Measurements from ENCODE around the gene PRRC2B.

Gene PRRC2B

GRCh38 chr9:131516930-131517329, 123.0 kb downstream of the PRRC2B start:
- no peak for DNase-seq (ENCODE audit: low read depth in 2 of 2)

DNA sequence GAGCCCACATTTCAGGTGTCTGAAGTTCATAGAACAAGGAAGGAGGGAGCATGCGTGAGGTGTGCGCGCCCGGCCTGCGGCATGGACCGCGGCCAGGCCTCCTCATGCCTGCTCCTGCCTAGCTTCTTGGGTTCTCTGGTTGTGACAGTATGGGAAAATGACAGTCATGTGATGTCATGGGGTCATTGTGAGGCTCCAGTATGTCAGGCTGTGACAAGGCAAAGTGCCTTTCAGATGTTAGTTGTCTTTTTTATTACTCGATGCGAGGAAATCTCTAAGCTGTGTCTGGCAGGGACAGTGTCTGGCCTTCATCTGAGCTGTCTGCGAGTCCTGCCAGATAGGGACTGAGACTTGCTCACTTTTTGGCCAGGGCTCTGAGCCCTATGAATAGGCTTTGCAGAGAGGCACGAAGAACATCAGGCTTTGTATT, 123.9 kb downstream of the PRRC2B start:
- no peak for DNase-seq (ENCODE audit: low read depth in 2 of 2)

GRCh38 chr9:131518553-131518952, 124.7 kb downstream of the PRRC2B start:
- no peak for DNase-seq (ENCODE audit: low read depth in 2 of 2)

GRCh38 chr9:131520503-131520902, 126.6 kb downstream of the PRRC2B start:
- DNase-seq (ENCODE audit: low read depth in 2 of 2), result no peak

DNA sequence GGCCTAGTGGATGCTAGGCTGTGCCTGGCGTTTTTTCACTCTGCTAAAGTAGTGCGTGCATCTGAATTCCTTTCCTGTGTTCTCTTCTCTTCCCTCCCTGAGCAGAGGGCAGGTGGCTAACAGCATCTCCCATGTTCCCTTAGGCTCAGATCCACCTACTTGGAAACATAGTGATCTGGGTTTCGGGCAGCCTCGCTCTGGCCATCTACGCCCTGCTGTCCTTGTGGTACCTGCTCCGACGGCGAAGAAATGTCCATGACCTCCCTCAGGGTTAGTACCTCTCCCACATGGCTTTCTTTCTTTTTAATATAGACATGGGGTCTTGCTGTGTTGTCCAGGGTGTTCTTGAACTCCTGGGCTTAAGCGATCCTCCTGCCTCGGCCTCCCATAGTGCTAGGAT, 127.3 kb downstream of the PRRC2B start:
- DNase-seq (ENCODE audit: low read depth in 2 of 2), result no peak

GRCh38 chr9:131521822-131522221, 127.9 kb downstream of the PRRC2B start:
- no peak for DNase-seq (ENCODE audit: low read depth in 2 of 2)

- no peak for DNase-seq (ENCODE audit: low read depth in 2 of 2)
Observed at GRCh38 chr9:131522257-131523085, 128.6 kb downstream of the PRRC2B start.

DNA sequence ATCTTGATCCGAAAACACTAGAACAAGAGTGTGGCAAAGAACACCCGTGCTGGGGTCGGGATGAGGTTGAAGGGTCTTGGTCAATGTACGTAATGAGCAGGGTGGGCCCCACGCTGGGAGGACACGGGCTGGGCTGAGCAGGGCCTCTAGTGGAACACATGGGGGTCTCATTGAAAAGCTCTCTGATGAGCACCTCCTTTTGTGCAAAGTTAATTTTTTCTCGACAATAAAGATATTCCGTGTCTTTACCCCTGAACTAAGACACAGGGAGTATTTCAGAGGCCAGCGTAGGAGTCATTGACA, 129.2 kb downstream of the PRRC2B start:
- DNase-seq (ENCODE audit: low read depth in 2 of 2), result no peak

GRCh38 chr9:131523451-131524435, 129.9 kb downstream of the PRRC2B start:
- no peak for DNase-seq (ENCODE audit: low read depth in 2 of 2)

DNA sequence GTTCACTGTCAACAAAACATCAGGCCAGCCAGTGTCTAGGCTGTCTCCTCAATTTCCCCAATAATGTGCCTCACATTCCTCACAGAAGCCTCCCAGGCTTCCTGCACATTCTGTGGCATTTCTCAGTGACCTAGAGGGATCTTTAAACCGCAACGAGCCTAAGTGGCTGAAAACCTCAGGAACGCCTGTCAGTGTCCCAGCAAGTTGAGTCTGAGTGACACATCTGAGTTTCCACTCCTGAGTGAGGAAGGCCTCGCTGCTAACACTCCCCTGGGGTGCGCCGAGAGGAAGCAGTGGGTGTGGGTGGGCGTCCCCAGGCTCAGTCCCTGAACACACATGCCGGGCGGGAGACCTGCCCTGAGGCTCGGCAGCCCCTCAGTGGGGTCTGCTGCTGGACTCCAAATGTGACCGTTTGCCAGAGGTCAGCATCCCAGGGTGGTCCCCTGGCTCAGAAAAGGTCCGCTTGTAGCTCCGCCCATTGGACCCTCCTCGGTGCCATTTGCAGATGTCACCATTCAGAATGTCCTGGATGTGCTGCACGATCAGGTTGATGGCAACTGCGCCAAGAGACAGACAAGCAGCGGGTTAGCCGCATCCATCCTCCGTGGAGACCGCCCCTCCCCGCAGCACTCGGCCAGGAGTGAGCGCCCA, 130.9 kb downstream of the PRRC2B start:
- no peak for DNase-seq (ENCODE audit: low read depth in 2 of 2)

DNA sequence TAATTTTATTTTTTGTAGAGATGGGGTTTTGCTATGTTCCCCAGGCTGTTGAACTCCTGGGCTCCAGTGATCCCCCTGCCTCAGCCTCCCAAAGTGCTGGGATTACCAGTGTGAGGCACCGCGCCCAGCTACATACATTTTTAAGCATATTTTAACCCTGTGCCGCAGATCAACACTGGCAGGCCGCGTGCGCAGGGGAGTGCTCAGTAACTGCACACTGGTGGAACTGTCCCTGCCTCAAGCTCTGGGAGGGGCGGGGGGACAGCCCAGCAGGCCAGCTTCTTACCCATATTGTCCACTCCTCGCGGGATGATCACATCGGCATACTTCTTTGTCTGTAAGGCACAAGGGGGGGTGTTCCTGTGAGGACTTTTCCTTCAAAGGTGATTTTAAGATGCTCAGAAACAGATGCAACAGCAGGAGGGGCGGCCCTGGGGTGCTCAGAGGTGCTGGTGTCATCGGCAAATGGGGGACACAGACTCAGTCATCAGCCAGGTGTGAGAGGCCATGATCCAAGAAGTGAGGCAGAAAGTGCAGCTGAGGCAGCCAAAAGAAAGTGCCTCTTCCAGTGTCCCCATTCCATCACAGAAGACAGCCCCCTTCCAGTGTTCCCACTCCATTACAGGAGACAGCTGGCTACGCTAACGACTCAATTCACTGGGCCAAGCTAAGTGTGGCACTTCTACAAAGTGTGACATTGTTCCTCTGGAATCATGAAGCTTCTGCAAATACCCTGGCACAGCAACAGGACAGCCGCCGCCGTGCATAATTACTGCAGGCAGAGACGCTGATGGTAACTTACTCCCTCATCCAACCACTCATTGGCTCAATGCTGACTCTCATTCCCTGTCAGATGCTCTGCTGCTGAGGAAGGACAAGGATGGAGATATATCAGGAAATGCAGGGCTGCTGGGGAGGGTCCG, 132.0 kb downstream of the PRRC2B start:
- no peak for DNase-seq (ENCODE audit: low read depth in 2 of 2)

DNA sequence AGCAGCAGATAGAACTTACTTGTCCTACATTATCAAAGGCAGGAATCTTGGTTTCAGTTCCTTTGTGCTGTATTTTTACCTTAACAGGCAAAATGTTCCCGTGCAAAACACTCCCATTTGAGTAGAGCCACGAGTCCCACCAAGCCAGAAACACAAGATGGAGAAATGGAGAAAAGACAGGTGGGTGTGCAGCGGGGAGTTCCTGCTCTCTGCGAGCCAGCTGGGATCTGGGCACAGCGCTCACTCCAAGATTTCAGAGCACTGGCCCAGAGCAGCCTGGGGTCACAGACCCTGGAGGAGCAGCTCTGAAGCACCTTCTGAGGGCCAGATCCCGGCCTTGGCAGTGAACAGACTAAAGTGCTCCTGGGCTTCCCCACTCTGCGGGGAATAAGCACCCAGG, 134.3 kb downstream of the PRRC2B start:
- no peak for DNase-seq (ENCODE audit: low read depth in 2 of 2)

DNA sequence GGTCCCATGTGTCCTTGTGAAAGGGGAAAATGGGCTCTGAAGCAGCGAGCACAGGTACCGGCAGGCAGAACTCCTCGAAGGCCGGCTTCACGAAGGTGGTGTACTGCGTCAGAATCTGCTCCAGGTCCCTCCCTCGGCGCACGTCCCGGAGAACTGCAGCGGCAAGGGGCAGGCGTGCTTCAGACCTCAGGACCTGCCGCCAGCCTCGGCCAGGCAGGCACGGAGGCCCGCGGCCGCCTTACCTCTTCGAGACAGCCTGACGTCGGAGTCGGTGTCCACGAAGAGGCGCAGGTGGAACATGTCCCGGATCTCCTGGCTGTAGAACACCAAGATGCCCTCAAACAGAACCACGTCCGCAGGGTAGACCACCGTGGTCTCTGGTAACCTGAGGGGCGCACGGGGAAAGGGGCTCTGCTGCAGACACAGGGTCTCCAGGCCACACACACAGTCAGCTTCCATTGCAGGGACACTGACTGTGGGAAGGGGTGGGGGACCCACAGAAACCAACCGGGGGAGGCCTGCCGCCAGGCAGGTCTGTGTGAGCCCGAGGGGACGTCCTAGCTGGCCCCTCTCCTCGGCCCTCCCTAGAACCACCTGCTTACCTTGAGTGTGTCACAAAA, 135.1 kb downstream of the PRRC2B start:
- DNase-seq (ENCODE audit: low read depth in 2 of 2), result no peak

DNA sequence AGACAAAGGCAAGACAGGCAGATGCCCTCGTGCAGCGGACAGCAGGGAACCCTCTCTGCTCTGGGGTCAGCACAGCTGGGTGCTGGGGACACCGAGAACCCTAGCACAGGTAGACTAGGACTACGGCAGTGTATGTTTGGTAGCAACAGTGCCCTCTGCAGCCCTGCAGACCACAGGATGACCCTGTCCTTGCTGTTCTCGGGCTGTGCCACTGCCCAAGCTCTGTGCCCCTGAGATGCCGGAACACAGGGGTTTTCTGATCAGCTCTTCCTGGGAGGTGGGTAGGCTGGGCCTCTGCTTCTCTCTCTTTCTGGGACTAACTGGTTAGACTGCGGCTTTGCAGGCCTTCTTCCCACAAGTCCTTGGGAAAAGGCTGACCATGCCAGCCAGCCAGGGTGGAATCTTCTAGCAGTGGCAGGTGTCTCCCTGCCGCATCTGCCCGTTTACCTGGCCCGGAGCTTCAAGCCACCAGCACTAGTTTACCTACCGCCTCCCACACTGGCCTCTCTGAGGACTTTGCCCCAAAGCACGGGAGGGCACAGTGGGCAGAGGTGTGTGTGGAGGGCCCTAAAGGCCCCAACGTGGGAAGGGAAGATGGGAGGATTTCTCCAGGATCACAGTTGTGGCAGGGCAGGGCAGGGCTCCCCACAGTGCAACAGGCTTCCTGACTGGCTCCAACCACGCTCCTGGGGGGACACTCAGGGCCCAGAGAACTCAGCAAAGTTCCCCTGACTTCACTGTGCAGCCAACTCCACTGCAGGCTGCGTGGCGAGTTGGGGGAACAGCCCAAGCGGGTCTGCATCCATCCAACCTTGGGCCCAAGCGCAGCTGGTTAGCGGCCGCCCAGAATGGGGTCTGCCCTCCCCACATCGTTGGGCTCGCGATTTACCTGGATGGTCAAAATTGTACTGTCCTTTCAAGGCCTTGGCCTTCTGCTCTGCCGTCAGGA, 136.0 kb downstream of the PRRC2B start:
- DNase-seq (ENCODE audit: low read depth in 2 of 2), result no peak

- DNase-seq (ENCODE audit: low read depth in 2 of 2), result no peak
Observed at GRCh38 chr9:131530546-131530919, 136.6 kb downstream of the PRRC2B start.

- peak; percentile 62 to 65 for DNase-seq (ENCODE audit: low read depth in 2 of 2)
Observed at GRCh38 chr9:131530920-131531832, 137.3 kb downstream of the PRRC2B start, which contains the start of gene UCK1. Gene UCK1, minus strand, starts transcription at chr9:131531263. Its CDS starts 89 bp downstream, at chr9:131531174.

DNA sequence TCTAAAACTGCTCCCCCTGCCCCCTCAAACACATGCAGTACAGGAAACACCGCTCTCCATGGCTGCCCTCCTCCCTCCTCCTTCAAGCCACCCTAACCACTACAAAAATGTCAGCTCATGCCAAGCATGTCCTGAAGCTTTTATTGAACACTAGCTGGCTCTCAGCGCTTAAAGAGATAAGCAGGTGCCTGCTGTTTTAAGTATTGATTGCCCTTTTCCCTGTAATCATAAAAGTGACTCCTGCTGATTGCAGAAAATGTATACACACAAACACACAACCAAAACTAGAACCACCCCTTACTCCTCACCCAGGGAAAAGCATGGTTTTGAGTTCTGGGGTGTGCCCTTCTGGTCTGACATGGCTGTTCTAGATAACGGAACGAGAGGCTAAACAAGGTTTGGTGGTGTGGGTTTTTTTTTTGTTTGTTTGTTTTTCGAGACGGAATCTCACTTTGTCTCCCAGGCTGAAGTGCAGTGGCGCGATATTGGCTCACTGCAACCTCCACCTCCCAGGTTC, 140.9 kb downstream of the PRRC2B start:
- DNase-seq (ENCODE audit: low read depth in 2 of 2), result no peak

DNA sequence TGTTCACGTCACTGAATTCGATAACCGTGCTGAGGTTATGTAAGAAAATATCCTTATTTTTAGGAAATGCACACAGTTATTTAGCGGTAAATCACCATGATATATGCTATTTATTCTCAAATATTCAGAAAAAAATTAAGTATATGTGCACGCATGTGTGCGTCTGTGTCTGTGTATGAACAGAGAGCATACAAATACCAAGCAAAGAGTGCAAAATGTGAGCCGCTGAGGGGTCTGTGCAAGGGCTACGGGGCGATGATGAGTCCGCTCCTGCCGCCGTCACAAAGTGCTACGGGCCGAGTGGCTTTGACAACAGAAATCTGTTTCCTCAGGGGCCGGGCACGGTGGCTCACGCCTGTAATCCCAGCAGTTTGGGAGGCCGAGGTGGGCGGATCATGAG, 144.1 kb downstream of the PRRC2B start:
- no peak for DNase-seq (ENCODE audit: low read depth in 2 of 2)
